Activated CD8-positive, alpha-beta memory T cell treated with anti-CD3 and anti-CD28 coated beads, Interleukin-2, amount 10 ng/mL, durations not matched to agents 7 days and 5 days (primary cell): ENCODE results near the gene COMMD4. TPM values are rescaled to one million over a fixed set of nuclear protein-coding genes. Genes with fewer than 3 reads are reported as not detected.
A peak's percentile ranks its signal among the peaks of the same experiment; 100 is the strongest.

Experiments
- ATAC-seq: fragments of 150-1000 bp; cut with Tn5 transposase; one replicate; pipeline ENCODE4 v1.10.0; 2021; ENCODE audit warnings: moderate library complexity
- CTCF ChIA-PET: fragments of 350-600 bp; sonication (Branson Sonifier 250); formaldehyde crosslinking; loops from one replicate; lab custom pipeline; 2021; ENCODE audit warnings: antibody characterized with exemption; lab: Charles Lee
- DNase-seq: peaks from one replicate; pipeline ENCODE4 v3.0.0-alpha.2; 2020
- H3K27ac Mint-ChIP-seq: one replicate; pipeline ENCODE4 v1.8.0; 2021; ENCODE audit warnings: mild to moderate bottlenecking, mixed read lengths
- H3K27me3 Mint-ChIP-seq: one replicate; pipeline ENCODE4 v1.8.0; 2021; ENCODE audit warnings: mixed read lengths
- H3K36me3 Mint-ChIP-seq: one replicate; pipeline ENCODE4 v1.8.0; 2021; ENCODE audit warnings: mild to moderate bottlenecking, mixed read lengths
- H3K4me1 Mint-ChIP-seq: one replicate; pipeline ENCODE4 v1.8.0; 2021; ENCODE audit warnings: mixed read lengths
- H3K4me3 Mint-ChIP-seq: one replicate; pipeline ENCODE4 v1.8.0; 2021; ENCODE audit warnings: mild to moderate bottlenecking, moderate library complexity, mixed read lengths
- H3K9me3 Mint-ChIP-seq: one replicate; pipeline ENCODE4 v1.8.0; 2022; ENCODE audit warnings: low read depth, mixed read lengths
- total RNA-seq, 2 experiments: library from RNA; stranded (reverse); gene quantifications; one replicate each; pipeline ENCODE4 v1.2.3, GENCODE V29; 2021

Gene COMMD4
- total RNA-seq, 2 experiments from 2014 or later, result 76.6 to 80.7 TPM

DNA sequence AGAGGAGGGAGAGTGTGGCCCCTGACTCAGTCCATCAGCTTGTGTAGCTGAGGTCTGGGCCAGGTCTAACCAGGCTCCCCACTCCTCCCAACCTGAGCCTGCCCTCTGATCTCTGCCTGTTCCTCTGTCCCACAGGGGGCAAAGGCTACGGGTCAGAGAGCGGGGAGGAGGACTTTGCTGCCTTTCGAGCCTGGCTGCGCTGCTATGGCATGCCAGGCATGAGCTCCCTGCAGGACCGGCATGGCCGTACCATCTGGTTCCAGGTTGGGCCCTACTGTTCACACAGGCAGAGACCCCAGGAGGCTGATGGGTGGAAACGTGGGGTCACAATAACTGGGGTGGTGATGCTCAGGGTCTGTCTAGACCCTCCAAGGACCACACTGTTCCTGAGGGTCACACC lies 17.7 kb downstream of the COMMD4 start:
- Mint-ChIP-seq H3K4me1 (peaks cover 21% of the 10 kb centered on the region), H3K27ac (no peak overlapping the region), H3K27me3 (peaks cover 4% of the 10 kb centered on the region), H3K36me3 (peaks cover 36% of the 10 kb centered on the region), H3K4me3 (no peak overlapping the region), H3K9me3 (peaks cover 6% of the 10 kb centered on the region)
- ATAC-seq, result no peak
- CTCF ChIA-PET, result interaction anchor here (0.6 kb wide), 1 partner anchor 286 kb away, joined by 3 read pairs; no protein-coding TSS in a partner anchor
- no peak for DNase-seq

DNA sequence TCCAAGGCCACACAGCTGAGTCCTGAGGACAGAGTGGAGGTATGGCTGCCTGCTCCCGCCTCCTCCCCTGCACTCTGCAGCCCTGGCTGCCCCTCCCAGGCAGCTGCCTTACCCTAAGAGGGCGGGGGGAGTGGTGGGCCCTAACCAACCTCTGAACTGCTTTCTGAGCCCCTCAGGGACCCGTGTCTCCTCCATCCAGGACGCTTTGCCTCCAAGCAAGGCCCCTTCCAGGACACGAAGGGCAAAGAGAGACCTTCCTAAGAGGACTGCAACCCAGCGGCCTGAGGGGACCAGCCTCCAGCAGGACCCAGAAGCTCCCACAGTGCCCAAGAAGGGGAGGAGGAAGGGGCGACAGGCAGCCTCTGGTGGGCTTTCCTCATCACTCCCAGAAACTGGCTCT lies 18.6 kb downstream of the COMMD4 start:
- CTCF ChIA-PET, result interaction anchor here (1.1 kb wide), 2 partner anchors 13 to 17 kb away, joined by 3 read pairs; no protein-coding TSS in a partner anchor
- DNase-seq, result no peak
- H3K27me3 Mint-ChIP-seq, result peaks cover 4% of the 10 kb centered on the region
- H3K27ac Mint-ChIP-seq, result no peak overlapping the region
- H3K4me3 Mint-ChIP-seq, result no peak overlapping the region
- peaks cover 18% of the 10 kb centered on the region for H3K4me1 Mint-ChIP-seq
- ATAC-seq, result no peak
- H3K36me3 Mint-ChIP-seq, result peaks cover 34% of the 10 kb centered on the region
- H3K9me3 Mint-ChIP-seq, result peaks cover 6% of the 10 kb centered on the region

DNA sequence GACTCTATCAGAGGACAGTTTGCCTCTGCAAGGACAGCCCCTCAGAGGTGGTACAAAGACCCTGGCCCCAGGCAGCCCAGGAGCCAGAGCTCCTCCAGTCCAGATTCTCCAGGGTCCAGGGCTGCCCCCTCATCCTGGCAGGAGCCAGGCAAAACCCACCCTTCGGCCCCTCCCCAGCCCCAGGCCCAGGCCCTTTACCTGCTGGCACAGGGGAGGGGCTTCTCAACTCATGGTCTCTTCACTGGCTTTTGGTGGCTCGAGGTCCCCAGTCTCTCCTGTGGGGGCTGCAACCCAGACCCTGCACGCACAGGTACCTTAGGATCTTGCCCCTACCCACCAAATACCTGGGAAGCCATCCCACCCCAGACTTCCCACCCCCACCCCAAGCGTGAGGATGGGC lies 19.5 kb downstream of the COMMD4 start:
- no peak overlapping the region for H3K4me3 Mint-ChIP-seq

DNA sequence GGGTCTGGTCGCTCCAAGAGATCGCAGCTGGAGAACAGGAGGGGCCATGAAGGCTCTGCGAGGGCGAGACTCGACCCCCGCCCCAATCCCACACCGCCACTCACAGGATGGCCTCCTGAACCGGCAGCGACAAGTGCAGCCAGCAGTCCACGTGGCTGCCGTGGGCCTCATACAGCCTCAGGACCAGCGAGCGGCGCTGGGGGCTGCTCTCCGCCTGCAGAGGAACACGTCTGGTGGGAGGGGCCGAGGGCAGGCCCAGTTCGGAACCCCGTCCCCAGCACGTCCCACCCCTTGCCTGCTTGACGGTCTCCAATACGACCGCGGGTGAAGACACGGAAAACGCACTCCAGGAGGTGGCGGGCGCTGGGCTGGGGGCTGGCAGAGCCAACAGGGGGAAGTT lies 20.1 kb downstream of the COMMD4 start:
- Mint-ChIP-seq H3K27ac (no peak overlapping the region), H3K36me3 (peaks cover 19% of the 10 kb centered on the region), H3K4me1 (peaks cover 2% of the 10 kb centered on the region), H3K4me3 (no peak overlapping the region), H3K9me3 (no peaks in the 10 kb centered on the region), H3K27me3 (no peaks in the 10 kb centered on the region)
- ATAC-seq (no peak), DNase-seq (no peak)
- CTCF ChIA-PET, result no interaction called here

More for the DNA sequence above, 19.5 kb downstream of the COMMD4 start:
- CTCF ChIA-PET, result no interaction called here
- Mint-ChIP-seq H3K4me1 (peaks cover 9% of the 10 kb centered on the region), H3K9me3 (peaks cover 1% of the 10 kb centered on the region), H3K27ac (no peak overlapping the region), H3K36me3 (peaks cover 26% of the 10 kb centered on the region), H3K27me3 (no peaks in the 10 kb centered on the region)
- DNase-seq, result no peak
- no peak for ATAC-seq

- no peaks in the 10 kb centered on the region for H3K9me3 Mint-ChIP-seq
- H3K36me3 Mint-ChIP-seq, result peaks cover 16% of the 10 kb centered on the region
- CTCF ChIA-PET, result no interaction called here
- no peaks in the 10 kb centered on the region for H3K27me3 Mint-ChIP-seq
- H3K27ac Mint-ChIP-seq, result no peak overlapping the region
- no peaks in the 10 kb centered on the region for H3K4me1 Mint-ChIP-seq
- no peak overlapping the region for H3K4me3 Mint-ChIP-seq
- no peak for ATAC-seq
- DNase-seq, result no peak
These were observed 20.7 kb downstream of the COMMD4 start for GRCh38 chr15:75356517-75356916.

DNA sequence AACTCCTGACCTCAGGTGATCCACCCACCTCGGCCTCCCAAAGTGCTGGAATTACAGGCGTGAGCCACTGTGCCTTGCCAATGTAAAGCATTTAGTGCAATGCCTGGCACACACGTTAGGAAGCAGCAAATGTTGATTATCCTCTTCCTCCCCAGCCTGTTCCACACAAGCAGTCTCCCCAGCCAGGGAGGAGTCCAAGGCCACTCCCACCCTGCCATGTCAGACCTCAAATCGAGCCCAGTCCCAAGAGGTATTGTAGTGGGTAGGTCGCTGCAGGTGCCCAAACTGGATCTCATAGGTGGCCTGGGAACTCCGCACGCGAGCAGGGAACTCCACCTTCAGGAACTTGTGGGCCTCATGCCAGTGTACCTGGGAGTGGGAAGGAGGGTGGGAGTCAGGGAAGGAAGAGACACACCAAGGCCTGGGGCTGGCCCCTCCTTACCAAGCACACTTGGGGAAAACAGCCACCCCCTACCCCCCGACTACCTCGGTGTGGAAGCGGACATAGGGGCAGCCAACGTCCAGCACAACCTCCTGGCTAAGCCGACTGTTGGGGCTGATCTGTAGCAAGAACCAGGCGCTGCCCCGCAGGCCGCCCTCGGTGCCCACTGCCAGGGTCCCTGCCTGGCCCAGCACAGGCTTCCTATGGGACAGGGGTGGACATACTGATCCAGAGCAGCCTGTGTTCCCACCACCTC lies 22.3 kb downstream of the COMMD4 start:
- no peaks in the 10 kb centered on the region for H3K9me3 Mint-ChIP-seq
- H3K27ac Mint-ChIP-seq, result no peak overlapping the region
- CTCF ChIA-PET, result no interaction called here
- DNase-seq (no peak), ATAC-seq (no peak)
- no peak overlapping the region for H3K4me3 Mint-ChIP-seq
- no peaks in the 10 kb centered on the region for H3K27me3 Mint-ChIP-seq
- H3K36me3 Mint-ChIP-seq, result peaks cover 4% of the 10 kb centered on the region
- no peaks in the 10 kb centered on the region for H3K4me1 Mint-ChIP-seq

DNA sequence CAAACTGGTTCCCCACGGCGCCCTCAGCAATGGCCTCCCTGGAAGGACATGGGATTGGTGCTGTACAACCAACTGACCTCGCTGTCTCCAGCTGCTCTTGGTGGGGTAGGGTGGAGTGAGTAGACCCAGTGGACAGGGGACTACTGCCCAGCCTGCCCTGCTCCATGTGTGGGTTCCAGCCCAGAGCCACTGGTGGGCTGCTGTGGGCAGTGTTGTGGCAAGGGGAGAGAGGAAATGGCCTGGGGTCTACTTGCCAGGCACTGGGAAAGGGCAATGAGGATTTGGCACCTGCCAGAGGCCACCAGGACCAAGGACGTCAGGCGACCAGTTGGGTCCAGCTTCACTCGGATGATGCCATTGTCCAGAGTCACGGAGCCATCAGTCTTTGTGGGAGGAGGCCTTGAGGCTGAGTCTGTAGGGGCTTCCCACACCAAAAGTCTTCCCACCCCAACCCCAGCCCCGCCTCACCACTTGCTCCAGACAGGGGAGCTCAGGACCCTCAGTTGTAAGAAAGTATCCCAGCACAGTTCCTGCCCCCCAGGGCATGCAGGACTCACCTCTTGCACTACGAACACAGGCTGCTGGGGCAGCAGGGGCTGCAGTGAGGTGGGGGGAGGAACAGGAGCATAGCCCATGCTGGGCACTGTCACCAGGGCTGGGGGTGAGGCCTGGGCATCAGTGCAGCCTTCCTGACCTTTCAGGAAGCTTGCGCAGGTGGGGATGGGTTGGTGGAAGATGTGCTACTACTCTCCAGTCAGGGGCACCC lies 23.1 kb downstream of the COMMD4 start:
- no peaks in the 10 kb centered on the region for H3K4me1 Mint-ChIP-seq
- H3K4me3 Mint-ChIP-seq, result no peak overlapping the region
- H3K27ac Mint-ChIP-seq, result no peak overlapping the region
- no peaks in the 10 kb centered on the region for H3K9me3 Mint-ChIP-seq
- no peak for ATAC-seq
- CTCF ChIA-PET, result no interaction called here
- no peak for DNase-seq
- H3K36me3 Mint-ChIP-seq, result peaks cover 2% of the 10 kb centered on the region
- no peaks in the 10 kb centered on the region for H3K27me3 Mint-ChIP-seq

- Mint-ChIP-seq H3K9me3 (no peaks in the 10 kb centered on the region), H3K36me3 (peaks cover 2% of the 10 kb centered on the region), H3K27ac (no peak overlapping the region), H3K4me3 (no peak overlapping the region), H3K27me3 (no peaks in the 10 kb centered on the region), H3K4me1 (no peaks in the 10 kb centered on the region)
- CTCF ChIA-PET, result no interaction called here
- DNase-seq, result no peak
- no peak for ATAC-seq
These were observed 23.8 kb downstream of the COMMD4 start for GRCh38 chr15:75359537-75360250.

- no peaks in the 10 kb centered on the region for H3K27me3 Mint-ChIP-seq
- CTCF ChIA-PET, result no interaction called here
- H3K27ac Mint-ChIP-seq, result peak overlapping the region; percentile 5
- no peaks in the 10 kb centered on the region for H3K4me1 Mint-ChIP-seq
- H3K4me3 Mint-ChIP-seq, result no peak overlapping the region
- peaks cover 2% of the 10 kb centered on the region for H3K36me3 Mint-ChIP-seq
- DNase-seq (no peak), ATAC-seq (no peak)
- no peaks in the 10 kb centered on the region for H3K9me3 Mint-ChIP-seq
These were observed 24.5 kb downstream of the COMMD4 start for GRCh38 chr15:75360391-75360790.

- Mint-ChIP-seq H3K9me3 (no peaks in the 10 kb centered on the region), H3K27ac (no peak overlapping the region), H3K36me3 (peaks cover 4% of the 10 kb centered on the region), H3K27me3 (no peaks in the 10 kb centered on the region), H3K4me1 (no peaks in the 10 kb centered on the region), H3K4me3 (no peak overlapping the region)
- CTCF ChIA-PET, result no interaction called here
- DNase-seq (no peak), ATAC-seq (no peak)
These were observed 25.0 kb downstream of the COMMD4 start for GRCh38 chr15:75360856-75361255.

- CTCF ChIA-PET, result no interaction called here
- Mint-ChIP-seq H3K9me3 (no peaks in the 10 kb centered on the region), H3K4me3 (no peak overlapping the region), H3K4me1 (no peaks in the 10 kb centered on the region), H3K36me3 (peaks cover 4% of the 10 kb centered on the region), H3K27me3 (no peaks in the 10 kb centered on the region), H3K27ac (no peak overlapping the region)
- ATAC-seq (no peak), DNase-seq (no peak)
These were observed 25.6 kb downstream of the COMMD4 start for GRCh38 chr15:75361361-75361988.

GRCh38 chr15:75361989-75362641 lies 26.3 kb downstream of the COMMD4 start:
- peaks cover 4% of the 10 kb centered on the region for H3K36me3 Mint-ChIP-seq
- H3K27me3 Mint-ChIP-seq, result no peaks in the 10 kb centered on the region
- no peak for DNase-seq
- no peak overlapping the region for H3K27ac Mint-ChIP-seq
- H3K4me1 Mint-ChIP-seq, result peaks cover 4% of the 10 kb centered on the region
- ATAC-seq, result no peak
- CTCF ChIA-PET, result no interaction called here
- H3K9me3 Mint-ChIP-seq, result no peaks in the 10 kb centered on the region
- H3K4me3 Mint-ChIP-seq, result no peak overlapping the region
